NT2/D1 (cell line): ENCODE results near the gene BICC1.

ENCODE experiments used
- SUZ12 ChIP-seq: IDR thresholded peaks from 2 replicates; pipeline ENCODE4 v1.6.1; 2011; ENCODE audit not compliant: insufficient read length, insufficient read depth; ENCODE audit errors: extremely low read depth
- YY1 ChIP-seq: IDR thresholded peaks from 2 replicates; pipeline ENCODE4 v1.6.1; 2011; ENCODE audit not compliant: insufficient read length, insufficient read depth
- ZNF274 ChIP-seq: IDR thresholded peaks from 2 replicates; pipeline ENCODE4 v1.6.1; 2011; ENCODE audit warnings: mild to moderate bottlenecking, low read depth, low read length

GRCh38 chr10:58859526-58859925 is 346.9 kb downstream of the BICC1 start:
- TF ChIP-seq YY1 (no peak), ZNF274 (no peak), SUZ12 (no peak)
